ENCODE measurements around the gene ITGB2.
A peak's percentile ranks its signal among the peaks of the same experiment; 100 is the strongest.
"Not testable (repeated sequence)": the region's sequence is repeated elsewhere in the genome, so short reads cannot be mapped to it uniquely, and the experiment has no call there.

Gene ITGB2

GRCh38 chr21:44884097-44884496, 36.6 kb downstream of the ITGB2 start:
- DNase-seq: peak in 1 of 4 experiments; percentile 50

DNA sequence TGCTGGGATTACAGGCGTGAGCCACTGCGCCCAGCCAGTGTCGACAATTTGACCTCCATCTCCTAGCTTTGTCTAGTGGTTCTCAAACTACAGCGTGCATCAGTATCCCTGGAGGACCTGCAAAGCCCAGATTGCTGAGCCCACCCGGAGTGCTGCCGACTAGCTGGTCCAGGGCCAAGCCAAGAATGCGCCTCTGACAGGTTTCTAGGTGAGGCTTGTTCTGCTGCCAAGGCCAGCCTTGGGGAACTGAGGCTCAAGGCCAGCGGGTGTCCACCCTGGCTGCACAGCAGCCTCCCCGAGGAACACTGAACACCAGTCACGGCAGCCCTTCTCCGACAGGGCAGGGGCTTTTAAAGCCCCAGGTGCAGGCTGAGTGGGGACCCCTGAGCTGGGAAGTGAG, 37.4 kb downstream of the ITGB2 start:
- DNase-seq: no peak

- DNase-seq: no peak
Measured at GRCh38 chr21:44881198-44881872, 39.4 kb downstream of the ITGB2 start.

GRCh38 chr21:44880405-44881197, 40.1 kb downstream of the ITGB2 start:
- peak; percentile 80 to 98 (median 88) for DNase-seq

DNA sequence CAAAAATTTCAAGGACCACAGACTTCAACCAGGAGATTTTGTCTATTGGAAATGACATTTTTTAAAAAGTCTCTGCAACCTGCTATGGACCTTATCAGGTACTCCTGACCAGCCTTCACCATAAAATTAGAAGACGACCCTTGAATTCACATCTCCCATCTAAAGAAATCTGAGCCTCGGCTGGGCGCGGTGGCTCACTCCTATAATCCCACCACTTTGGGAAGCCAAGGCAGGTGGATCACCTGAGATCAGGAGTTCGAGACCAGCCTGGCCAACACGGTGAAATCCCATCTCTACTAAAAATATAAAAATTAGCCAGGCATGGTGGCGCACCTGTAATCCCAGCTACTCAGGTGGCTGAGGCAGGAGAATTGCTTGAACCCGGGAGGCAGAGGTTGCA, 41.5 kb downstream of the ITGB2 start:
- DNase-seq: not testable (repeated sequence)

- peak; percentile 74 to 89 (median 83) for DNase-seq
Measured at GRCh38 chr21:44878053-44878982, 42.4 kb downstream of the ITGB2 start.

- no peak for DNase-seq
Measured at GRCh38 chr21:44876849-44877575, 43.7 kb downstream of the ITGB2 start.

DNA sequence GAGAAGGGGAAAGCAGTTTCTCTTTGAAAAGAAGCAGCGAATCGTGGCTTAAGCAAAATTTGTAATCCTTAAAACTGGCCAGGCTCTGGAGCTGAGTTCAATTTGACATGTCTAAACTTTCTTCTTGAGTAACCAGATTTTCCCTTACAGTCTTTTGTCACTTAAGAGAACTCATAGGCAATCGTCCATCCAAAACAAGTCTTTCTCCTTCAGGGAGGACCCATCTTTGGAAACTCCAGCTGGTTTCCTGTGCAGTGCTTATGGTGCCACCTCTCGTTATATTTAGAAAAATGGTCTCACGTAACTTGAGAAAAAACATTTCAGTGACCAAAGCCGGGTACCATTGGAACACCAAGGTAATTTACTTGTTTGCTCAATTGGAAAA, 45.4 kb downstream of the ITGB2 start:
- DNase-seq: peak in 3 of 4 experiments; percentile 50 to 68 (median 51)

DNA sequence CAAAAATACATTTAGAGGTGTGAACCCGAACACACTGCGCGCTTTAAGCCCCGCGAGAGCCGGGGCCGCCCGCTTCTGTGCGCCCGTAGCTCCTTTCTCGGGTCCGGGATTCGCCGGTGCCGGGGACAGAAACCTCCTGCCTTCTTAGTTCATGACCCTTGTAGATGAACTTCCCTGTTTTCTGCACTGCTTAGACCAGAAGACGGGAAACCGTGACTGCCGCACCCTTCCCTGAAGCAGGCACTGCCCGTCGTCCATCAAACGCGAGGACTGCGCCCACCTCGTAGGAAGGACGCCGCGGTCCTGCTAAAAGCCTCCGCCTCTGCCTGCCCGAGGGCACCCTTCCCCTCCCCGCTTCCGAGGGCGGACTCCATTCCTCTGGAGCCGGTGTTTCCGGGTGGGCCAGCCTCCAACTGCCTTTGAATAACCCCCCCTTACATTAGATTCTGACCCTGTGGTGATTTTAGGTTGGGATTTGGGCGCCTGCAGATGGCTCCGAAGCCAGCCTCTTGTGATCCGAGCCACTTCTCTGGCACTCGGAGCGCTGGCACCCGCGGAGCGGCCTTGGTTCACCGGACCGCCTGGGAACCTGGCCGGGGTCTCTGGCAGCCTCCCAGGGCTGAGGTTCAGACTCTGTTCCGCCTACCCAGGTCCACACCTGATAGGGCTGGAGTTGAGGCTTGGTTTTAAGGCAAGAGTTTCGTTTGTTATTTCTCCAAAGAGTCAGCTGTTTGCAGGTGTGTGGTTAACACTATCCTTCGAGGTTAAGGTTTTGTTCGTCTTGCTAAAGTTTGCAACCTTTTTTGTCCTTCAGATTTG, 46.0 kb downstream of the ITGB2 start:
- DNase-seq: peak; percentile 64 to 87 (median 84)

DNA sequence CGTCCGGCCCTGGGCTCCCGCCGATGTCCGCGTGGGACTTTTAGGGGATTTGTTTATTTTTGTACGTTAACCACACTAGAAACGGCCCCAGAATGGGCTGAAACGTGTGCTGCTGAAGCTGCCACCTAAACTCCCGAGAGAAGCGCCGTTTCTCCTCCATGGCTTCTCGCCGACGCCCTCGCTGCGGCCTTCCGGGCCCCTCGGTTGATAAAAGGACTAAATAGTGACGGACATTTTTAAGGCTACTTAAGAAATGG, 46.5 kb downstream of the ITGB2 start:
- no peak for DNase-seq

DNA sequence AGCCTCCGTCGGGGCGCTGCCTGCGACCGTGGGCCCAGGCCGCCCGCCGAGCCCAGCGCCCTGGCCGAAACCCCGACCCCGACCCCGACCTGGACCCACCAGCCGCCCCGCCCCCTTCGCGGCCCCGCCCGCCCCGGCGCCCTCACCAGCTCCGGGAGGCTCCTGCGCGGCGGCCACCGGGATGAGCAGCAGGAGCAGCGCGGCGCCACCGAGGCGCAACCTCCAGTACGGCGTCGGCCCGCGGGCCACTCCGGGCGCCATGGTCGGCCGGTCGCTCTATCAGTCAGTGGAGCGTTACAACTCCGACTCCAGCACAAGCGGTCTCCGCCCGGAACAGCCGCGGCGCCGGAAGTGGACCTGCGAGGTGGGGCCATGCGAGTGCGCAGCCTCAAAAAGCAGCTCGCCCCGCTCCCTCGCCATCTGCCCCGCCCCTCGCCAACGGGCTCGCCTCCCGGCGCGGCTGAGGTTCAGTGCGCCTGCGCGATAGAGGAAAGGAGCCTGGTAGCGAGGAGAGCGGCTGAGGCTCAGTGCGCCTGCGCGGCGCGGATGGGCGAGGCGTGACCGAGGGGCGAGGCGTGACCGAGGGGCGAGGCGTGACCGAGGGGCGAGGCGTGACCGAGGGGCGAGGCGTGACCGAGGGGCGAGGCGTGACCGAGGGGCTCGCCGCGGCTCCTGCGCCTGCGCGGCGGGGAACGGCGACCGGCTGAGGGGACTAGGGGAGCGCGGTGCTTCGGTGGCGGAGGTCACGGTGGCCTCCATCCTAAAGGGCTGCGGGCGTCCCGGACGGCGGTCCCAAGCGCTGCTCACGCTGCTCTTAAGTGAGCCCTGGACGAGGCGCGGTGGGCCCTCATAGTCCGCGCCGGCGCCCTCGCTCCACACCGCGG, 47.1 kb downstream of the ITGB2 start, which contains the start of gene PTTG1IP:
TSS of gene PTTG1IP (minus strand) at position 335 of the 884 bp plus-strand sequence. CDS start at position 261, 74 bp downstream.
- DNase-seq: peak; percentile 99 to 100 (median 100)

DNA sequence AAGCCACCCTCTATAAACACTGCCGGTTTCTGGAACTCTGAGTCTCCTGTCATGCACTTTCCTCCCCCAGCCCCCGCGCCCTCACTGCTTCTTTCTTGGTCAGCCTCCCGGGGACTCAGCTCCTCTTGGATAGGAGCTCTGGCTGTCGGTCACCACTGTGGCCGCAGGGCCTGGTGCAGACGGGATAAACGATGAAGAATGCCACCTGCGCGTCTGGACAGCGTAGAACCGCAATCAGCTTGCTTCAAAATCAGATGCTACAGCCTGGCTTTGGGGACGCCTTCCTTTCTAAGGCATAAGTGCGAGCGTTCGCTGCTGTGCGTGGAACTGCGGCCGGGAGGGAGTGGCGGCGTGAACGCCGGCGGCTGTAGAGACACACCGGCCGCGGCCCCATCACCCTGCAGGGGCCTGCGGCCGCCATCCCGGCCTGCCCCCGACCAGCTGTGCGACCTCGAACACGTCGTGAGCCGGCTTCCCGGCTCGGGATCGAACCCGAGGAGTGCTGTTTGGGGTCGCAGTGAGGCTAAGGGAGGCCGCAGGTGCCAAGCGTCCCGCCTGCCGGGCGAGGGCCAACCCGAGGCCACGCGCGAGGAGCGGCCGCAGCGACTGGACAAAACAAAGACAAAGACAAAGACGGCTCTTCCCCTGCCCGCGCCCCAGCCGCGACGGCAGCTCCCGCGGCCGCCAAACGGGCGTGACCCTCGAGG, 47.9 kb downstream of the ITGB2 start:
- DNase-seq: peak; percentile 52 to 71 (median 58)

DNA sequence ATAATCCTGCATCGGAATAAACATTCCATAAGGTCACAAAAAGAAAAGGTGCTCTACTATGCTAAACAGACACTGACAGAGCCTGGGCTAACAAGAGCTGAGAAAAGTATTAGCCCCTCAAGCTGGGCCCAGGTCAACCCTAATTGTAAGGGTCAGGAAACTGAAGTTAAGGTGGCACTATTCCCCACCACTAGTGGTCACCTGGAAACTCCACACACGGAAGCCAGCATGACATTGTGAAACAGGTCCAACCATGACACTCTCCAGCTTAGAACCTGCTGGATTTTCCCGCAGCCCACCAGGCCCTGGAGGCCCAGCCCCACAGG, 48.4 kb downstream of the ITGB2 start:
- no peak for DNase-seq

GRCh38 chr21:44871576-44872269, 49.0 kb downstream of the ITGB2 start:
- DNase-seq: peak; percentile 62 to 82 (median 77)

- no peak for DNase-seq
Measured at GRCh38 chr21:44870748-44871495, 49.8 kb downstream of the ITGB2 start.

DNA sequence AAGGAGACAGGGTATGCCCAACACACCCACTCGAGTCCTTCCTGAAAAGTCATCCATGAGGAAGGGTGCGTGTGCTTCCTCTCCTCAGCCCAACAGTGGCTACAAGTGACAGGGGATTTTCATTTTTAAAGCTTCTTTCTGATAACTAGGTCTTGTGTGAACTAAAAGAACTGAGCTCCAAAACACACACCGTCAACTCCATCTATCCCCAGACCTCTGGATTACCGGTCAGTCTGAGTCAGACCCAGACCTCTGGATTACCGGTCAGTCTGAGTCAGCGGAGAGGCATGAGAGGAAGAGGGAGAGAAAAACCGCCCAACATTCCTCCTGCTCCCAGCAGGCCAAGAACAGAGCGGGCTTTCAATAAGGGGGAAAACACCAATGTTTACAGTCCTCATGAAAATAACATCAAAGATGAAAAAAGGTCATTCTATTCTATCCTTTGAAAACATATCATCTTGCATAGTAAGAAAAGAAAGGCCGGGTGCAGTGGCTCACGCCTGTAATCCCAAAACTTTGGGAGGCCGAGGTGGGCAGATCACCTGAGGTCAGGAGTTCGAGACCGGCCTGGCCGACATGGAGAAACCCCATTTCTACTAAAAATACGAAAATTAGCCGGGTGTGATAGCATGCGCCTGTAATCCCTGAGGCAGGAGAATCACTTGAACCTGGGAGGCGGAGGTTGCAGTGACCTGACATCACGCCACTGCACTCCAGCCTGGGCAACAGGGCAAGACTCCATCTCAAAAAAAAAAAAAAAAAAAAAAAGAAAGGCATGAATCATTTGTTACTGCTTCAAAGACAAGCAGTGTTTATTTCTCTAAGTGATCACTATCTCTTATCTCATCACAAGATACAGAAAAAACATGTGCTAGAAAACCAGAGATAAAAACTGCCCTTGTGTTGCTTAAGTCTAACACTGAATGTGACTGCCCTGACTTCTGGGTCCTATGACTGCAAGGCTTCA, 50.6 kb downstream of the ITGB2 start:
- DNase-seq: peak in 3 of 4 experiments; percentile 48 to 53 (median 51)

- no peak for DNase-seq
Measured at GRCh38 chr21:44868707-44869106, 52.0 kb downstream of the ITGB2 start.

Measured in suppressor macrophage (primary cell).